ENCODE results near the gene LRTM1.

Gene LRTM1

DNA sequence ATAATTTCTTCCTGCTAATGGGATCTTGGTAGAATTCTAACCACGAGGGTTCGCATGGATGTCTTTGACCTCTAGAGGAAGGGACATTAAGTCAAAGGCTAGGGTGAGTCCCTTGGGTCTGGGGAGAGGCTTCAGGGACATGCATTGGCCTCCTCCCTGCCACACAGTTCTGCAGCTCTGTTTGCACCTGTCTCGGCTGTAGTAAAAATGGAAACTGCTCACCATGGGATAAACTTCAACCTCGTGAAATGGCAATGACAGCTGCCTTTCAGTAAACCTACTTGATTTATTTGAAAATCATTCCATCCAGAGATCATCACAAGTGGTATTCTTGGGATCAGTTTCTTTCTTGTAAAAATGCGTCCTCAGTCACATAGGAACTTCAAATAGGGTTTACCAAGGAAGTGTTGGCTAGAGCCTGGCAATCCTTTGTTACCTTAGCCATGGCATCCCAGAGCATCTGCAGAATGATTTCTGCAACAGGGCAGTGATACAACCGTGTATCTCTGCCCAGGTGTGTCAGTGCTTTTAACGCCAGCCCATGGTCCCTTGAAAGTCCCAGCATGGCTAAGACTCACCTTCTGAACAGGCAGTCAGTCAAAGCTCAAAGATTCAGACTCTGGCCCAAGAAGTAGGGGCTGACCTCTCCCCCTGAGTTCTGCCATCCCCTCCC is 14.0 kb upstream of the LRTM1 start:
- TF ChIP-seq, protein P1, sequence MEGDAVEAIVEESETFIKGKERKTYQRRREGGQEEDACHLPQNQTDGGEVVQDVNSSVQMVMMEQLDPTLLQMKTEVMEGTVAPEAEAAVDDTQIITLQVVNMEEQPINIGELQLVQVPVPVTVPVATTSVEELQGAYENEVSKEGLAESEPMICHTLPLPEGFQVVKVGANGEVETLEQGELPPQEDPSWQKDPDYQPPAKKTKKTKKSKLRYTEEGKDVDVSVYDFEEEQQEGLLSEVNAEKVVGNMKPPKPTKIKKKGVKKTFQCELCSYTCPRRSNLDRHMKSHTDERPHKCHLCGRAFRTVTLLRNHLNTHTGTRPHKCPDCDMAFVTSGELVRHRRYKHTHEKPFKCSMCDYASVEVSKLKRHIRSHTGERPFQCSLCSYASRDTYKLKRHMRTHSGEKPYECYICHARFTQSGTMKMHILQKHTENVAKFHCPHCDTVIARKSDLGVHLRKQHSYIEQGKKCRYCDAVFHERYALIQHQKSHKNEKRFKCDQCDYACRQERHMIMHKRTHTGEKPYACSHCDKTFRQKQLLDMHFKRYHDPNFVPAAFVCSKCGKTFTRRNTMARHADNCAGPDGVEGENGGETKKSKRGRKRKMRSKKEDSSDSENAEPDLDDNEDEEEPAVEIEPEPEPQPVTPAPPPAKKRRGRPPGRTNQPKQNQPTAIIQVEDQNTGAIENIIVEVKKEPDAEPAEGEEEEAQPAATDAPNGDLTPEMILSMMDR (IDR thresholded peaks at IDR 0.05; ENCODE audit: borderline replicate concordance, insufficient read depth, low read depth, low read length), result no peak

DNA sequence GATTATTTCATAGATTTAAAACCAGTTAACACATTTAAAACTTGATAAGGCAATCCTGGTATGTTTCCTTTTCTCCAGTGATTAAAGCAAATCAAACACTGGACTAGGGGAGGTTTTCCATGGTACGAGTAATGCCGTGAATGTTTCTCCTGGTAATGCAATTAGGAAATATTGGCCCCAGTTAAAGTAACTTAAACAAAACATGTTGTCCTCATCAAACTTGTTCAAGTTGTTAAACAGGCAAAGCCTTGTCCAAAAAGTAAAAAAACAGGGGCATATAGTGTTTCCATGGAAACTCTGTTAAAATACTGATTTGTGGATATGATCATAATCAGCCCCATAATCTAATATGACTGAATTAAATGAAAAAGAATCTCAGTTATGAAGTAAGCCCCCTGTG is 13.1 kb upstream of the LRTM1 start:
- TF ChIP-seq, protein P1 (IDR thresholded peaks at IDR 0.05; ENCODE audit: borderline replicate concordance, insufficient read depth, low read depth, low read length), result no peak
- H3K4me3 ChIP-seq (ENCODE audit: low read depth, low read length), result no peak overlapping the region

More for the DNA sequence above, 14.0 kb upstream of the LRTM1 start:
- H3K4me3 ChIP-seq (ENCODE audit: low read depth, low read length), result no peak overlapping the region

DNA sequence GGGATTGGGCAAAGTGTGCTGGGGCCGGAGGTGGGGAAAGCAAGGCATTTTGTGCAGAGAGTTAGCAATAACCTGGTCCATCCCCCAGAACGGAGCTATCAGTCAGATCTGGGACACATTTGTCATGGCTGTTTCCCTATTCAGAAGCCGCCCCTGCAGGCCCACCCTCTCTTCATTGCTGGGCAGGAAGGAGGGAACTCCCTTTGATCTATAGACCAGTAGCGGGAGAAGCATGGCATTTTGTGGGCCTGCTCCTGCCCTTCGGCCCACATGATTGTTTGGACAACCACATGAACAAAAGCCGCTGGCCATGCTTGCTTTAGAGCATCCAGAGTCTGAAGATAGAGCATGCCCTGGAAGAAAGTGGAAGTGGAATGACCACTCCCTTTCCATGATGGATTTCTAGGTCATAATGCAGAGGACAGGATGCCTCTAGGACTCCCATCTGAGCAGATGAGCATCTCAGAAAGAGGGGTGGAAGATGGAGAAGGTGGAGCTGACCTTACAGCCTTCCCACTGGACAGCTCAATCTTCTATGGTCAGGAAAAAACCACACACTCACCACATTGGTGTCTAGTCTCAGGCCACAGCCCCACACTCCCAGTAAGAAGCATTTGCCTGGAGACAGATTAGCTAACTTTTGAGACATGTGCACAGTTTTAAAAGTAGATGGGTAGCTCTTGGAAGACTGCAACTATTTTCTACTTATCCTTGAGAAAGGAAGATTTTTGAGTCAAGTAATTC is 11.9 kb upstream of the LRTM1 start:
- H3K4me3 ChIP-seq (ENCODE audit: low read depth, low read length), result no peak overlapping the region
- TF ChIP-seq, protein P1 (IDR thresholded peaks at IDR 0.05; ENCODE audit: borderline replicate concordance, insufficient read depth, low read depth, low read length), result no peak

DNA sequence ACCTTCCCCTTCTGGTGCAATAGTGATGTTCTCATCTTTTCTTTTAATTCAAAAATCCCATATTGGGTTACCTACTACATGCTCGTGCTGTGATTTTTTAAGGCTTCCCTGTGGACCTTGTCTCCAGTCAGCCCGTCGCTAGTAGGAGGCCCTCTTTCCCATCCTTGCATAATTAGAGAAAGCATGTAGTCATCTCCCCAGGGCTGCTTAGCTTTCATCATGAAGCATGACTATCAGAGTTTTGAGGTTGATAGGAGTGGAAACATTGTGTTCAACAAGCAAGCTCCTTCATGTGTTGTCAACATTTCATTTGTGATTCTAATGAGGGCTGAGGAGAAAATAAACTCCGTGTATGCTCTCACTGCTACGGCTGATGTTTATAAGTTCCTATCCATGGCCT is 8.7 kb upstream of the LRTM1 start:
- TF ChIP-seq, protein P1 (IDR thresholded peaks at IDR 0.05; ENCODE audit: borderline replicate concordance, insufficient read depth, low read depth, low read length), result no peak
- H3K4me3 ChIP-seq (ENCODE audit: low read depth, low read length), result no peak overlapping the region

DNA sequence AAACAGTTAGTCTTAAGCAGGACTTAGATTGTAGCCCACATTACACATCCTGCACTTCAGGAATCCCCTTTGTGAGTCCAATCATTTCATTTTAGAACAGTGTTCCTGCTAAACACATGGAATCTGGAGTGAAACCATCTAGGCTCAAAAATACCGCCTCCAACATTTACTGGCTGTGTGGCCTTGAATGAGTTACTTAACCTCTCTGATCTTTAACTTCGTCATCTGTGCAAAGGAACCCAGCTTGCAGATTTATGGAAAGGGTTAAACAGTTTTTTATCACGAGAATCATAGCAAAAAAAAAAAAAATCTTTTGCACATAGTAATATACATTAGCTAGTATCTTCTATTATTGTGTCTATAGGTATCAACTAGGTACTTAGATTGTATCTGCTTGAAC is 8.0 kb upstream of the LRTM1 start:
- H3K4me3 ChIP-seq (ENCODE audit: low read depth, low read length), result no peak overlapping the region
- TF ChIP-seq, protein P1 (IDR thresholded peaks at IDR 0.05; ENCODE audit: borderline replicate concordance, insufficient read depth, low read depth, low read length), result no peak

DNA sequence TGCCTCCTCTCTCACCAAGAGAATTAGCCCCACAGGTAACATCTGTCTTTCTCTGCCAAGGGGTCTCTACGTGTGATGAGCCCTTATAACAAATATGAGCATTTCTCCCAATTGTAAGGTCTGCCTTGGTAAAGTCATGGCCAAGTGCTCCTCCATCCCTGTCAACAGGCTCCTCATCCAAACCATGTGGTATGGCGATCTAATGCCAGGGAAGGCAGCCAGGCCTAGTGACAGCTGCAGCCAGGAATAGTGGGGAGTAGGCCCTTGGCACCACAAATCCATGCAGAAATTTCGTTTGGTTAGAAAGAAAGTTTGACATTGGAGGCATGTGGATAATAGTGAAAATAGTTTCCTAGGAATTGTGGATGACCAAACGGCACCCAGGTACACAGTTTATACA is 4.7 kb upstream of the LRTM1 start:
- TF ChIP-seq, protein P1 (IDR thresholded peaks at IDR 0.05; ENCODE audit: borderline replicate concordance, insufficient read depth, low read depth, low read length), result no peak
- H3K4me3 ChIP-seq (ENCODE audit: low read depth, low read length), result no peak overlapping the region

DNA sequence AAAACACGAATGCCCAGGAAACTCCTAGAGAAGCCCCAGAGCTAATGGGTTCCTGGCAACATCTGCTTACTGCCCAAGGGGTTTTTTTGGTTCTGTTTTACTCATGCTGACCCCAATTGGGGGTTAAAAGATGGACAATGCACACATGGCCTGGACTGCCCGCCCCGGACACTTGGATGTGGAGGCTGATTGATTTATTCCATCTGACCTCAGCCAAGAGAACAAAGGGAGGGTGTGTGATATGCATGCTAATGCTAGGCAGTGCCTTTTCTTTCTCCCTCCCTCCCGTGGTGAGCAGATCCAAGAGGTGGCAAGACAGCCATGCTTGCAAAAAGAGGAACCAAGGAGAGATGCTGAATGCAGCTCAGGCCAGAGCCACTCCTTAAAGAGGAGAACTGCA is 3.3 kb upstream of the LRTM1 start:
- no peak overlapping the region for H3K4me3 ChIP-seq (ENCODE audit: low read depth, low read length)
- TF ChIP-seq, protein P1 (IDR thresholded peaks at IDR 0.05; ENCODE audit: borderline replicate concordance, insufficient read depth, low read depth, low read length), result no peak

Data from GM12875 (cell line).